Hepatocyte (in vitro differentiated cells): Measurements from ENCODE around the gene TTC28. TPM values are rescaled to one million over a fixed set of nuclear protein-coding genes. Genes with fewer than 3 reads are reported as not detected.

Experiments
- DNase-seq: peaks from one replicate; pipeline ENCODE4 v3.0.0-alpha.2; 2016; ENCODE audit warnings: low spot score
- H2AFZ ChIP-seq: fragments of 200-600 bp; sonication (generic); 2 replicates; pipeline ENCODE4 v1.6.0; 2016; ENCODE audit warnings: antibody characterized with exemption, mild to moderate bottlenecking
- H3K27ac ChIP-seq: fragments of 200-600 bp; sonication (generic); 2 replicates; pipeline ENCODE4 v1.5.1; 2016; ENCODE audit warnings: mild to moderate bottlenecking
- H3K27me3 ChIP-seq: fragments of 200-600 bp; sonication (generic); 2 replicates; pipeline ENCODE4 v1.6.1; 2016
- H3K36me3 ChIP-seq: fragments of 200-600 bp; sonication (generic); replicated peaks from 2 replicates; pipeline ENCODE4 v1.5.1; 2016; ENCODE audit warnings: low read depth; ENCODE audit not compliant: insufficient read depth
- H3K4me1 ChIP-seq: fragments of 200-600 bp; sonication (generic); 2 replicates; pipeline ENCODE4 v1.5.1; 2016; ENCODE audit warnings: mild to moderate bottlenecking, moderate library complexity; ENCODE audit not compliant: insufficient read depth
- H3K4me2 ChIP-seq: fragments of 200-600 bp; sonication (generic); 2 replicates; pipeline ENCODE4 v1.6.0; 2016
- H3K4me3 ChIP-seq: fragments of 200-600 bp; sonication (generic); 2 replicates; pipeline ENCODE4 v1.5.1; 2016; ENCODE audit warnings: mild to moderate bottlenecking
- H3K79me2 ChIP-seq: fragments of 200-600 bp; sonication (generic); 2 replicates; pipeline ENCODE4 v1.6.0; 2017; ENCODE audit warnings: mild to moderate bottlenecking
- H3K9me2 ChIP-seq: fragments of 200-600 bp; sonication (generic); replicated peaks from 2 replicates; pipeline ENCODE4 v1.6.0; 2017; ENCODE audit warnings: mild to moderate bottlenecking; ENCODE audit not compliant: insufficient read depth
- H3K9me3 ChIP-seq: fragments of 200-600 bp; sonication (generic); 2 replicates; pipeline ENCODE4 v1.5.1; 2016; ENCODE audit warnings: low read depth, mild to moderate bottlenecking
- H4K20me1 ChIP-seq: fragments of 200-600 bp; sonication (generic); 2 replicates; pipeline ENCODE4 v1.6.0; 2016; ENCODE audit warnings: mild to moderate bottlenecking; ENCODE audit not compliant: insufficient read depth, poor library complexity, severe bottlenecking
- CTCF ChIP-seq: fragments of 200-600 bp; sonication (generic); IDR thresholded peaks from 2 replicates; pipeline ENCODE4 v1.5.1; 2016; ENCODE audit warnings: antibody characterized with exemption, mild to moderate bottlenecking; ENCODE audit not compliant: poor library complexity
- EZH2 ChIP-seq: fragments of 200-600 bp; sonication (generic); IDR thresholded peaks from 2 replicates; pipeline ENCODE4 v1.6.1; 2016; ENCODE audit warnings: antibody characterized with exemption, mild to moderate bottlenecking, borderline replicate concordance
- EZH2phosphoT487 ChIP-seq: fragments of 200-600 bp; sonication (generic); IDR thresholded peaks from one replicate; pipeline ENCODE4 v1.6.1; 2018; ENCODE audit warnings: antibody characterized with exemption, mild to moderate bottlenecking, low read depth, moderate library complexity; ENCODE audit not compliant: unreplicated experiment, severe bottlenecking
- WGBS: methylation state at CpG from one replicate; pipeline ENCODE4 v1.1.6; 2016; ENCODE audit warnings: low lambda C conversion rate; ENCODE audit errors: missing lambda C conversion rate; 5-methylcytosine and 5-hydroxymethylcytosine counted together
- polyA plus RNA-seq: library from polyadenylated mRNA; unstranded; fragments of >200 nt; fragmentation: Nextera tagmentation; extraction: Ambion mirVana; gene quantifications from 2 replicates; pipeline ENCODE4 v1.2.1, GENCODE V29; 2016
- total RNA-seq: library from RNA; depleted of rRNA; stranded (reverse); fragments of >200 nt; gene quantifications from 2 replicates; pipeline ENCODE4 v1.2.3, GENCODE V29; 2014

The TTC28 gene
- total and polyA plus RNA-seq, 2 experiments from 2014 or later = 14.7 to 30.4 TPM

GRCh38 chr22:28053896-28054818, 625.5 kb downstream of the TTC28 start:
- Histone ChIP-seq H3K4me2 (no peak overlapping the region), H3K27me3 (no peaks in the 10 kb centered on the region), H3K36me3 (no peaks in the 10 kb centered on the region), H3K9me3 (no peaks in the 10 kb centered on the region), H3K4me1 (no peaks in the 10 kb centered on the region), H3K9me2 (no peaks in the 10 kb centered on the region), H4K20me1 (no peaks in the 10 kb centered on the region), H3K27ac (no peak overlapping the region), H3K79me2 (no peaks in the 10 kb centered on the region), H2AFZ (no peak overlapping the region), H3K4me3 (no peak overlapping the region)
- DNase-seq = no peak
- WGBS = 87% methylated on average over 6 of the region's 6 CpGs
- TF ChIP-seq EZH2phosphoT487 (no peak), EZH2 (no peak), CTCF (no peak)

GRCh38 chr22:28052825-28053269, 626.8 kb downstream of the TTC28 start:
- no peaks in the 10 kb centered on the region for H3K4me1 ChIP-seq
- H3K79me2 ChIP-seq = no peaks in the 10 kb centered on the region
- H4K20me1 ChIP-seq = no peaks in the 10 kb centered on the region
- no peak overlapping the region for H2AFZ ChIP-seq
- DNase-seq = no peak
- no peaks in the 10 kb centered on the region for H3K27me3 ChIP-seq
- H3K9me3 ChIP-seq = no peaks in the 10 kb centered on the region
- H3K9me2 ChIP-seq = no peaks in the 10 kb centered on the region
- no peak for TF ChIP-seq EZH2phosphoT487
- TF ChIP-seq EZH2 = no peak
- TF ChIP-seq CTCF = no peak
- H3K4me3 ChIP-seq = no peak overlapping the region
- H3K4me2 ChIP-seq = no peak overlapping the region
- WGBS = 54% methylated on average over 9 of the region's 9 CpGs
- H3K27ac ChIP-seq = no peak overlapping the region
- H3K36me3 ChIP-seq = no peaks in the 10 kb centered on the region

DNA sequence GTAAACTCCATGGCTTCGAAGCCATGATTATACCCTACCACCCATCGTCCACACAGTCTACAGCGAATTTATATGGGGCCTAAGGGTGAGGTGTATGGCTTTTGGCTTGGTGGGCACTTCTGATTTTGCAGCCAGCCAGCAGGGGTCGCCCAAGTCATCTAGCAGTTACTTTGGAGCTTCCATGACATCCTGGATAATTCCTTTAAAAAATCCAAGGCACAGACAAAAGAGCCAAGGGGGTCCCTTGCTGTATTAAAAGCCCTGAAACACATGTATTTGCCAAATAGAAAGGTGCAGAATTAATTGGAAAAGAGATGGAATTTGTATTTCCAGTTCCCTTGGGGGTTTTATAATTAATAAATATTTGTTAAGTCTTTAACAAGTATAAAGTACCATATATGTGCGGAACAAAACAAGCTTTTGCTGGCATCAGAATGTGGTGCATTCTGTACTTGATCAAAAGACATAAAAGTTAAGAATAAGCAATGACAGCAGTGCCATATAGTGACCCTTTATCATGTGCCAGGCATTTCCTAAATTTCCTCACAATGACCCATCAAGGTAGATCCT, 627.8 kb downstream of the TTC28 start:
- no peaks in the 10 kb centered on the region for H3K36me3 ChIP-seq
- no peaks in the 10 kb centered on the region for H3K9me2 ChIP-seq
- H3K27me3 ChIP-seq = no peaks in the 10 kb centered on the region
- no peaks in the 10 kb centered on the region for H3K4me1 ChIP-seq
- H3K4me3 ChIP-seq = no peak overlapping the region
- WGBS = 46% methylated on average over 5 of the region's 5 CpGs
- H3K4me2 ChIP-seq = no peak overlapping the region
- H3K27ac ChIP-seq = no peak overlapping the region
- peak; percentile 79 for DNase-seq
- H3K79me2 ChIP-seq = no peaks in the 10 kb centered on the region
- H4K20me1 ChIP-seq = no peaks in the 10 kb centered on the region
- peak; percentile 82 for TF ChIP-seq CTCF
- TF ChIP-seq EZH2phosphoT487 = no peak
- H2AFZ ChIP-seq = no peak overlapping the region
- H3K9me3 ChIP-seq = no peaks in the 10 kb centered on the region
